ENCODE results near the gene ARF4. TPM values are rescaled to one million over a fixed set of nuclear protein-coding genes. Genes with fewer than 3 reads are reported as not detected.

Gene ARF4
- 247 and 267 TPM in 2 replicates for total RNA-seq

DNA sequence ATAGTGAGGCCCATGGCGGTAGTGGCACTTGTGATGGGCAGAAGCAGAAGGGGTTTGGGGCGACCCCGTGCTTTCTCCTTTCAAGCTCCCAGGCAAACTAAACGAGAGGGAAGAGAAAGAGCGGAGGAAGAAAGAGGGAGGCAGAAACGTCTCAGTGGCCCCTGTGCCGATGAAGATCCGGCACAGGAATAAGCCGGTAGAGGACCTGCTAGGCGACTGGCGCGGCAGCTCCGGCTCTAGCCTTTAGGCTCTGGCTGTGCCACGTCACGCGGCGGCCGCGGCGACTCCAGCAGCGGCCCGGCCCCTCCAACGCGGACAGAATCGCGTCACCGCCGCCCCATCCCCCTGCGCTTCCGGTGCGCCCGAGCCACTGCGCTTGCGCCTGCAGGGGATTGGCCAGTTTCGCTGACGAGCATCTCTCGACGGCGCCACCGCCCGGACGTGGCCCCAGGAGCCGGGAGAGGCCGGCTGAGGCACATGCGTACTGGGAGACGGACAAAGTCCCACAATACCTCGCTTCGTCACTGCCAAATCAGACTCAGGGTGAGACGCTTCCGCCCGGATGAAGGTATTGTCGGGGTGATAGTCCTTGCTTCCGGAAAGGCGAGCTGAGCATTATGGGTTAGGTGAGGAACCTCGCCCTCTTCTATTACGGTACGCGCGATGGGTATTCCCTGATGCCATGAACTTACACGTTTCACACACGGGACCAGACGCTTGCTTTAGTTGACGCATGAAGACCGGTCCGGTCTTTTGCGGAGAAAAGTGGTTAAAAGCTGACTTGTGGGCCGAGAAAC, at the start of gene ARF4:
ARF4 (minus strand) TSS at position 218 of the 797 bp plus-strand sequence; CDS start at position 14, 204 bp downstream.

DNA sequence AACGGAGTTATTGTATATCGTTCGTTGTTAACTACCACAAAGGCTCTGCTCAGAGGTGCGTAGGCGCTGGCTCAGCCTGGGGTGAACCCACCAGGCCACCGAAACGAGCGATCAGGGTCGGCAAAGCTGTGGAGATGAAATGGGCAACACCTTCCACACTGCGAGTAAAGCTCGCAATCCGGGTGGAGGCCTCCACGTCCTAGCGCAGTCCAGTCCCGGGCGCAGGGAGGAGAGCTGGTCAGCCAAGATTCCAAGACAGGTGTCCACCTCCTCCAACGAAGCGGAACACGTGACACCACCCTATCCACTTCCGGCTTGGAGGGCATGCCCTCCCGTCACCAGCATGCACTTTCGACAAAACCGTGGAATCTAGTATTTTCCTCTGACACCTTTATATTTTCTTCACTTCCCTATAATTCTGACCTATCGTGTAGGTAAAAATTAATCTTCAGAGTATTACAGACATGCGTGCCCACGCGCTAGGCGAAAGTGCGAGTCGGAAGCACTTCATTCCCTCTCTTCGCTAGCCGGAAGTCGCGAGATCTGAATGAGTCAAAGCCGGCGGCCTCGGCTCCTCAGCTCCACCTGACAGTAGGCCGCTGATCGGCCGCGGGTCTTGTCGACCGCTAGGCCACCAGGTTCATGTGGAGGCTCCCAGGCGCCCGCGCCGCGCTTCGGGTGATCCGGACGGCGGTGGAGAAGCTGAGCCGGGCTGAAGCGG, 41.2 kb downstream of the ARF4 start, which contains the start of gene PDE12:
PDE12 (plus strand) TSS at position 537 of the 721 bp plus-strand sequence; CDS start at position 643, 106 bp downstream.

DNA sequence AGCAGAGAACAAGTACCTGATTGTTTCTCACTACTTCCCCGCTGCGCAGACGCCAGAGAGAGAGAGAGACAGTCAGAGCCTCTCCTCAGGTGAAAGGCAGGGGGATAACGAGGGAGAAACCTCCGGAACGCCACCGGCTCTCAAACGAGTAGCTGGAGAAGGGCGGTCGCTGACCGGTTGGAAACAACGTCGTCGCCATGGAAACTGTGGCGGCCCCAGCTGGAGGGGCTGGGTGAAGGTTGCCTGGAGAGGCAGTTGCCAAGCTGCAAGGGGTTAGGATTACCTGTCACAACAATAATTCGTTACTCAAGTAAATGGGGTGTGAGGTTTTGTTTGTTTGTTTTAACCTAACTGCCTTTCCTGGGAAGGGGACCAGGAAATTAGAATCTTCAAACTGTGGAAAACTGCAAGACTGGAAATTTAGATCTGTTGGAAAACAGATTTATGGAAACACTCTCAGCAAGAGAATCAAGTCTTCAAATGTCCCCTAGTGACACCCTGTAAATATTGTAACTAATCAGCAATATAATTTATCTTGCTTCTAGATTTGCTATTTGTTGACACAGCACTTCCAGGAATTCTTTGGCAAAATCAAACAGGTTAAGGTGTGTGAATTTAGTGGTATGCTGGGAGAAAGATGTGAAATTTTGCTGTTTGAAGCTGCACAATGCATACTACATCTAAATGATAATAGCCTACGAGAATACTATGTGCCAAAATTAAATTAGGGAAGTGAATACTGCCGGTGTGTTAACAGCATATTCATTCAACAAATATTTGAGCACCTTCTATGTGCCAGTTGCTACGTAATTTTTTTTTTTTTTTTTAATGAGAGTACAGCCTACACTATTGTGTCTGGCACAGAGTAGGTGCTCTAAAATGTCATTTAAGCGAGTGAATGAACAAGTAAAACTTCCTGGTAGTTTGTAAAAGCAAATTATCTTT, 52.7 kb downstream of the ARF4 start, which contains the start of gene DNAH12:
DNAH12 (minus strand) TSS at position 164 of the 945 bp plus-strand sequence. CDS start 1,474 bp downstream, outside the sequence.

Small RNAs within 50 kb of the gene (small RNA-seq; reads per million reads assigned to genes)
- not detected for gene RNU6-108P
- gene RNU6-483P = not detected
- not detected for gene RNU6ATAC26P

Other genes with a start within 250 kb of the ARF4 start
- under 0.01 and 0.10 TPM in 2 replicates for gene DNAH12, start 53.0 kb downstream of the ARF4 start, total RNA-seq
- 24.2 and 31.3 TPM in 2 replicates for gene PDE12, start 41.1 kb downstream of the ARF4 start, total RNA-seq
- 30.4 and 33.1 TPM in 2 replicates for gene DENND6A, start 95.7 kb upstream of the ARF4 start, total RNA-seq
- 35.9 and 52.6 TPM in 2 replicates for gene SLMAP, start 159.0 kb upstream of the ARF4 start, total RNA-seq